GM12892 (cell line): ENCODE measurements around the gene DSG3.

ENCODE experiments used
- POLR2AphosphoS5 ChIP-seq: IDR thresholded peaks from 2 replicates; pipeline ENCODE4 v1.6.1; 2011; ENCODE audit warnings: low read depth, low read length, control low read depth
- TAF1 ChIP-seq: IDR thresholded peaks from 2 replicates; pipeline ENCODE4 v1.6.1; 2011; ENCODE audit warnings: low read depth, mild to moderate bottlenecking, control low read depth, low read length, borderline replicate concordance

- no peak for TF ChIP-seq TAF1
- TF ChIP-seq POLR2AphosphoS5 = no peak
Observed at GRCh38 chr18:31429623-31430022, 17.9 kb upstream of the DSG3 start.
